ENCODE measurements around the gene DNAJC17. TPM values are rescaled to one million over a fixed set of nuclear protein-coding genes. Genes with fewer than 3 reads are reported as not detected.

The DNAJC17 gene
- total and polyA plus RNA-seq, 12 donors: 9.9 to 62.1 (median 16.2) TPM

DNA sequence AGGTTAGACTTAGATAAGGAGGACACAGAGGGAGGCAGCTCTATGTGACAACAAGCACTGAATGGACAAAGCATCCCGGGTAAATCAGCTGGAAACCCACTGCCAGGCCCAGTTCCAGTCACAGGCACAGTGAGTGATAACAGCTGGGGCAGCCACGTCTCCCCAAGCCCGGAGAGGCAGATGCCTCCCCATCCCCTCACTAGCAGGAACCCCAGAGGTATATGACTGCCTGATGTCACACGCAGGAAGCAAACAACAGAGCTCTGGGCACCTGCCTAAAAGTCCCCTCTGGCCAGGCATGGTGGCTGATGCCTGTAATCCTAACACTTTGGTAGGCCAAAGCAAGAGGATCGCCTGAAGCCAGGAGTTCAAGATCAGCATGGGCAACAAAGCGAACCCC is 19.3 kb downstream of the DNAJC17 start:
- H3K4me1 ChIP-seq: peaks cover 0 to 25% (median 14%) of the 10 kb centered on the region in 9 donors
- WGBS, 2 donors: 61 to 64% methylated on average over 6 of the region's 6 CpGs
- intact Hi-C loops (cut with DNase I): no loop called here
- no peak overlapping the region for H3K4me3 ChIP-seq
- TF ChIP-seq CTCF (IDR thresholded peaks at IDR 0.05): no peak
- H3K27ac ChIP-seq: peak overlapping the region in 2 of 10 donors; percentile 6 to 33
- peaks cover 0 to 37% (median 0%) of the 10 kb centered on the region in 9 donors for H3K36me3 ChIP-seq
- no peaks in the 10 kb centered on the region for H3K9me3 ChIP-seq
- H3K27me3 ChIP-seq: no peaks in the 10 kb centered on the region
- DNase-seq (no peak), ATAC-seq (no peak)

- peaks cover 0 to 25% (median 14%) of the 10 kb centered on the region in 9 donors for H3K4me1 ChIP-seq
- no peak for TF ChIP-seq CTCF (IDR thresholded peaks at IDR 0.05)
- DNase-seq: no peak
- H3K27ac ChIP-seq: peak overlapping the region in 2 of 10 donors; percentile 6 to 33
- peaks cover 0 to 34% (median 0%) of the 10 kb centered on the region in 9 donors for H3K36me3 ChIP-seq
- ATAC-seq: peak in 2 of 8 donors; percentile 30 to 34
- no peak overlapping the region for H3K4me3 ChIP-seq
- 43 to 47% methylated on average over 4 of the region's 4 CpGs for WGBS, 2 donors
- intact Hi-C loops (cut with DNase I): no loop called here
- H3K9me3 ChIP-seq: no peaks in the 10 kb centered on the region
- no peaks in the 10 kb centered on the region for H3K27me3 ChIP-seq
Measured at GRCh38 chr15:40787344-40787841, 19.9 kb downstream of the DNAJC17 start.

DNA sequence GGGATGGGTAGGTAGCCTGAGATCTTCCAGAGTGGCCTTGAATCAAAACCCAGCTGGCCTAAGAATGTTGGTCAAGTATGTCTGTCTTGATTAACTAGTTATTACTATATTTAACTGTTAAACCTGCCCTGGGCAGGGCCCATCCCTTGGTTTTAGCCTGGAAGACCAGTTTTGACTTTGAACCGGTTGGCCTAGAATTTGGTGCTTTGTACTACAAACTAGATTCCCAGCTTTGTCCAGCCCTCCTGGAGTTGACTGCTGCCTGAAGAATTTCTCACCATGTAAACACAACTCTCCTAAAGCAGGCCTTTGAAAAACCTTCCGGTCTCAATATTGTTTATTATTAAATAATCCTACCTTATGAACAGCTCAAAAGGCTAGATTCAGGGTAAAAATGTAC is 21.5 kb downstream of the DNAJC17 start:
- DNase-seq: no peak
- no peak for TF ChIP-seq CTCF (IDR thresholded peaks at IDR 0.05)
- no peaks in the 10 kb centered on the region for H3K9me3 ChIP-seq
- peaks cover 0 to 25% (median 14%) of the 10 kb centered on the region in 9 donors for H3K4me1 ChIP-seq
- no peak overlapping the region for H3K4me3 ChIP-seq
- WGBS, 2 donors: 91 to 96% methylated on average over 2 of the region's 2 CpGs
- H3K27ac ChIP-seq: no peak overlapping the region
- intact Hi-C loops (cut with DNase I): no loop called here
- H3K27me3 ChIP-seq: no peaks in the 10 kb centered on the region
- H3K36me3 ChIP-seq: peaks cover 0 to 18% (median 0%) of the 10 kb centered on the region in 9 donors
- ATAC-seq: no peak

DNA sequence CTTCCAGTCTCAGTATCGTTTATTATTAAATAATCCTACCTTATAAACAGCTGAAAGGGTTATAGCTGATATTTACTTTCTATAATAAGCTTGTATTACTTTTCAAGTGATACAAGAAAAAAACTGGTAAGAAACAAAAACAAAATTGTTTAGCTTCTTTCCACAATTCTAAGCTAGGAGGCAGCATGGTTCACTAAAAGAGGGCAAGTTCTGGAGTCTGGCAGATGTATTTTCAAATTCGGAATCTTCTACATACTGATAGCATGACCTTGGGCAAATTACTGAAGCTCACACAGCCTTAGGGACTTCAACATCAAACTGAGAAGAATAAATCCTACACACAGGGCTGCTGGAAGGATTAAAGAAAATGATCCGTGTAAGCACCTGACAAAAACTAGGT is 22.1 kb downstream of the DNAJC17 start:
- H3K4me3 ChIP-seq: no peak overlapping the region
- intact Hi-C loops (cut with DNase I): no loop called here
- TF ChIP-seq CTCF (IDR thresholded peaks at IDR 0.05): peak in 3 of 9 donors; percentile 7 to 12 (median 10)
- H3K27ac ChIP-seq: no peak overlapping the region
- no peaks in the 10 kb centered on the region for H3K27me3 ChIP-seq
- WGBS, 2 donors: 72 to 73% methylated on average over 3 of the region's 3 CpGs
- ATAC-seq (no peak), DNase-seq (no peak)
- H3K36me3 ChIP-seq: peaks cover 0 to 11% (median 0%) of the 10 kb centered on the region in 9 donors
- peaks cover 0 to 25% (median 12%) of the 10 kb centered on the region in 9 donors for H3K4me1 ChIP-seq
- no peaks in the 10 kb centered on the region for H3K9me3 ChIP-seq
